Esophagus muscularis mucosa (tissue), 4 donors: Measurements from ENCODE around the gene POLR3K. TPM values are rescaled to one million over a fixed set of nuclear protein-coding genes. Genes with fewer than 3 reads are reported as not detected.

Experiments
- DNase-seq: peaks from one replicate; pipeline ENCODE4 v3.0.0-alpha.2; 2017; ENCODE audit errors: extremely low spot score
- H3K27ac ChIP-seq, 4 donors: fragments of 200-600 bp; sonication (generic); replicated peaks in 1 of 4; 1 replicate in 3 of 4; 2 replicates in 1 of 4; pipeline ENCODE4 v1.5.1; 2016 to 2019; ENCODE audit warnings: mild to moderate bottlenecking in 1 of 4
- H3K27me3 ChIP-seq, 4 donors: fragments of 200-600 bp; sonication (generic); one replicate each; pipeline versions ENCODE4 v1.5.1 to v1.6.0; 2016 to 2019
- H3K36me3 ChIP-seq, 4 donors: fragments of 200-600 bp; sonication (generic); one replicate each; pipeline ENCODE4 v1.5.1; 2016 to 2019
- H3K4me1 ChIP-seq, 4 donors: fragments of 200-600 bp; sonication (generic); one replicate each; pipeline ENCODE4 v1.5.1; 2016 to 2019
- H3K4me3 ChIP-seq, 4 donors: fragments of 200-600 bp; sonication (generic); 1 replicate in 2 of 4; 2 replicates in 2 of 4; pipeline ENCODE4 v1.5.1; 2016 to 2019; ENCODE audit warnings: mild to moderate bottlenecking in 4 of 4, moderate library complexity in 1 of 4
- H3K9me3 ChIP-seq, 4 donors: fragments of 200-600 bp; sonication (generic); 1 replicate in 3 of 4; 2 replicates in 1 of 4; pipeline ENCODE4 v1.5.1; 2016 to 2019
- CTCF ChIP-seq, 3 experiments: fragments of 200-600 bp in 2 of 3; fragments of 450-650 bp in 1 of 3; sonication (generic) in 2 of 3; IDR thresholded peaks; one replicate each; pipeline ENCODE4 v1.5.1; 2017 to 2019; ENCODE audit warnings: antibody characterized with exemption in 3 of 3, mild to moderate bottlenecking in 2 of 3, moderate library complexity in 1 of 3
- EP300 ChIP-seq: sonication (generic); formaldehyde crosslinking; IDR thresholded peaks from one replicate; pipeline ENCODE4 v1.6.1; 2017; ENCODE audit warnings: antibody characterized with exemption
- POLR2A ChIP-seq: fragments of 450-650 bp; IDR thresholded peaks from one replicate; pipeline ENCODE4 v1.6.1; 2017; ENCODE audit warnings: antibody characterized with exemption, moderate library complexity, mild to moderate bottlenecking, low read depth
- POLR2AphosphoS5 ChIP-seq, 2 donors: sonication (generic); formaldehyde crosslinking; IDR thresholded peaks; one replicate each; pipeline ENCODE4 v1.6.1; 2017; ENCODE audit warnings: antibody characterized with exemption in 2 of 2
- WGBS: methylation state at CpG from one replicate; pipeline ENCODE4 v1.1.5; 2018; 5-methylcytosine and 5-hydroxymethylcytosine counted together
- intact Hi-C: fragments of 100-400 bp; cut with DNase I; formaldehyde crosslinking; loops from one replicate; pipeline ENCODE4 v1.15.1; 2023
- total RNA-seq, 4 donors: library from RNA; depleted of rRNA; stranded (reverse); fragments of >200 nt; gene quantifications; one replicate each; pipeline versions ENCODE4 v1.1.0 to v1.2.1, GENCODE V29; 2016

POLR3K gene
- total RNA-seq, result 1 to 10 TPM; 3.3 to 3.8 (median 3.7) TPM

- Histone ChIP-seq H3K36me3 (peaks cover 23 to 50% (median 44%) of the 10 kb centered on the region in 4 donors), H3K27ac (peak within 1 kb of the TSS; percentile 76 to 90 (median 84)), H3K27me3 (no peaks in the 10 kb centered on the region), H3K9me3 (no peaks in the 10 kb centered on the region), H3K4me1 (peaks cover 7 to 45% (median 30%) of the 10 kb centered on the region in 4 donors), H3K4me3 (peak within 1 kb of the TSS; percentile 71 to 97 (median 87))
- TF ChIP-seq POLR2A (peak; percentile 10), EP300 (no peak), POLR2AphosphoS5 (IDR thresholded peaks at IDR 0.05) (peak; percentile 77 to 89), CTCF (IDR thresholded peaks at IDR 0.05) (no peak)
- intact Hi-C loops, result no loop called here
- peak; percentile 99 for DNase-seq
- under 1% methylated on average over 30 of the region's 91 CpGs for WGBS
Observed at GRCh38 chr16:53346-54236, at the start of gene POLR3K, which contains the start of gene SNRNP25. POLR3K (minus strand) TSS chr16:53608; CDS start chr16:53586, 22 bp downstream. SNRNP25 (plus strand) TSS chr16:53828; CDS start chr16:54017, 189 bp downstream.

GRCh38 chr16:102060-102855, 48.9 kb upstream of the POLR3K start:
- intact Hi-C loops, result no loop called here
- Histone ChIP-seq H3K4me1 (peaks cover 18 to 35% (median 33%) of the 10 kb centered on the region in 4 donors), H3K27ac (peak overlapping the region; percentile 53 to 74 (median 60))

GRCh38 chr16:101586-101985, 48.2 kb upstream of the POLR3K start:
- DNase-seq, result no peak
- Histone ChIP-seq H3K4me1 (peaks cover 19 to 40% (median 34%) of the 10 kb centered on the region in 4 donors), H3K36me3 (peaks cover 12 to 52% (median 41%) of the 10 kb centered on the region in 4 donors), H3K27ac (peak overlapping the region; percentile 53 to 74 (median 60)), H3K4me3 (no peak overlapping the region), H3K9me3 (no peaks in the 10 kb centered on the region), H3K27me3 (no peaks in the 10 kb centered on the region)
- TF ChIP-seq POLR2A, result no peak
- TF ChIP-seq CTCF (IDR thresholded peaks at IDR 0.05), result no peak
- TF ChIP-seq POLR2AphosphoS5 (IDR thresholded peaks at IDR 0.05), result no peak
- TF ChIP-seq EP300, result no peak
- intact Hi-C loops, result no loop called here
- WGBS, result 93% methylated on average over 6 of the region's 6 CpGs

More at GRCh38 chr16:102060-102855, 48.9 kb upstream of the POLR3K start:
- no peaks in the 10 kb centered on the region for H3K27me3 ChIP-seq
- no peak for DNase-seq
- TF ChIP-seq POLR2A (no peak), POLR2AphosphoS5 (IDR thresholded peaks at IDR 0.05) (peak; percentile 7 to 19)
- no peaks in the 10 kb centered on the region for H3K9me3 ChIP-seq
- WGBS, result 71% methylated on average over 13 of the region's 19 CpGs
- no peak overlapping the region for H3K4me3 ChIP-seq
- H3K36me3 ChIP-seq, result peaks cover 12 to 52% (median 41%) of the 10 kb centered on the region in 4 donors

- peak overlapping the region; percentile 53 to 74 (median 60) for H3K27ac ChIP-seq
- DNase-seq, result no peak
- no peaks in the 10 kb centered on the region for H3K9me3 ChIP-seq
- H3K4me1 ChIP-seq, result peaks cover 19 to 40% (median 34%) of the 10 kb centered on the region in 4 donors
- intact Hi-C loops, result no loop called here
- no peaks in the 10 kb centered on the region for H3K27me3 ChIP-seq
- TF ChIP-seq EP300 (no peak), POLR2AphosphoS5 (IDR thresholded peaks at IDR 0.05) (no peak), POLR2A (no peak), CTCF (IDR thresholded peaks at IDR 0.05) (no peak)
- no peak overlapping the region for H3K4me3 ChIP-seq
- H3K36me3 ChIP-seq, result peaks cover 10 to 49% (median 45%) of the 10 kb centered on the region in 4 donors
- 90% methylated on average over 5 of the region's 5 CpGs for WGBS
Observed at GRCh38 chr16:100989-101388, 47.6 kb upstream of the POLR3K start.
